ENCODE results near the gene KCNT2. TPM values are rescaled to one million over a fixed set of nuclear protein-coding genes. Genes with fewer than 3 reads are reported as not detected.

KCNT2 gene
- total and polyA plus RNA-seq, 9 of the 15 experiments (the other 6 are each of a cell fraction or from before 2014, with no cell fraction given) = 0.13 to 0.73 (median 0.28) TPM

DNA sequence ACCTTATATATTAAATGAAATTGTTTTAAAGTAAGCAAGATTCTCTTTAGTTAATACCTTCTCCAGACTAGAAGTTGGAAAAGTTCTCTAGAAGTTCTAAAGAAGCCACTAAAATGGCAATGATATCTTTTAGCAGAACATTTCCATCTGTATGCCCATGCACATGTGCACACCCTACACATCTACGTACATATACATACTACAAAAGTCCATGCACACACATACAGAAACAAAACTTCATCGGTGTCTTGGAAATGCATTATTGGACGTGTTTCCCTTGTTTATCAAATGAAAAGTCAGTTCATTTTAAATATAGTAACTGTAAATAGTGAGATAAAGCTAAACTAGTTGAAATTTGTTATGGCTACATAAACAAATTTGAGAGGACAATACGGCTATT lies 114.4 kb downstream of the KCNT2 start (continued):
- TF ChIP-seq, protein P1, sequence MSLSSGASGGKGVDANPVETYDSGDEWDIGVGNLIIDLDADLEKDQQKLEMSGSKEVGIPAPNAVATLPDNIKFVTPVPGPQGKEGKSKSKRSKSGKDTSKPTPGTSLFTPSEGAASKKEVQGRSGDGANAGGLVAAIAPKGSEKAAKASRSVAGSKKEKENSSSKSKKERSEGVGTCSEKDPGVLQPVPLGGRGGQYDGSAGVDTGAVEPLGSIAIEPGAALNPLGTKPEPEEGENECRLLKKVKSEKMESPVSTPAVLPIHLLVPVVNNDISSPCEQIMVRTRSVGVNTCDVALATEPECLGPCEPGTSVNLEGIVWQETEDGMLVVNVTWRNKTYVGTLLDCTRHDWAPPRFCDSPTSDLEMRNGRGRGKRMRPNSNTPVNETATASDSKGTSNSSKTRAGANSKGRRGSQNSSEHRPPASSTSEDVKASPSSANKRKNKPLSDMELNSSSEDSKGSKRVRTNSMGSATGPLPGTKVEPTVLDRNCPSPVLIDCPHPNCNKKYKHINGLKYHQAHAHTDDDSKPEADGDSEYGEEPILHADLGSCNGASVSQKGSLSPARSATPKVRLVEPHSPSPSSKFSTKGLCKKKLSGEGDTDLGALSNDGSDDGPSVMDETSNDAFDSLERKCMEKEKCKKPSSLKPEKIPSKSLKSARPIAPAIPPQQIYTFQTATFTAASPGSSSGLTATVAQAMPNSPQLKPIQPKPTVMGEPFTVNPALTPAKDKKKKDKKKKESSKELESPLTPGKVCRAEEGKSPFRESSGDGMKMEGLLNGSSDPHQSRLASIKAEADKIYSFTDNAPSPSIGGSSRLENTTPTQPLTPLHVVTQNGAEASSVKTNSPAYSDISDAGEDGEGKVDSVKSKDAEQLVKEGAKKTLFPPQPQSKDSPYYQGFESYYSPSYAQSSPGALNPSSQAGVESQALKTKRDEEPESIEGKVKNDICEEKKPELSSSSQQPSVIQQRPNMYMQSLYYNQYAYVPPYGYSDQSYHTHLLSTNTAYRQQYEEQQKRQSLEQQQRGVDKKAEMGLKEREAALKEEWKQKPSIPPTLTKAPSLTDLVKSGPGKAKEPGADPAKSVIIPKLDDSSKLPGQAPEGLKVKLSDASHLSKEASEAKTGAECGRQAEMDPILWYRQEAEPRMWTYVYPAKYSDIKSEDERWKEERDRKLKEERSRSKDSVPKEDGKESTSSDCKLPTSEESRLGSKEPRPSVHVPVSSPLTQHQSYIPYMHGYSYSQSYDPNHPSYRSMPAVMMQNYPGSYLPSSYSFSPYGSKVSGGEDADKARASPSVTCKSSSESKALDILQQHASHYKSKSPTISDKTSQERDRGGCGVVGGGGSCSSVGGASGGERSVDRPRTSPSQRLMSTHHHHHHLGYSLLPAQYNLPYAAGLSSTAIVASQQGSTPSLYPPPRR (CRISPR knock-in tag; IDR thresholded peaks at IDR 0.05; ENCODE audit: borderline replicate concordance) = no peak
- no peak for TF ChIP-seq RBM14 (IDR thresholded peaks at IDR 0.05; ENCODE audit: borderline replicate concordance, insufficient read depth, low read depth, low read length)
- TF ChIP-seq, protein P2, sequence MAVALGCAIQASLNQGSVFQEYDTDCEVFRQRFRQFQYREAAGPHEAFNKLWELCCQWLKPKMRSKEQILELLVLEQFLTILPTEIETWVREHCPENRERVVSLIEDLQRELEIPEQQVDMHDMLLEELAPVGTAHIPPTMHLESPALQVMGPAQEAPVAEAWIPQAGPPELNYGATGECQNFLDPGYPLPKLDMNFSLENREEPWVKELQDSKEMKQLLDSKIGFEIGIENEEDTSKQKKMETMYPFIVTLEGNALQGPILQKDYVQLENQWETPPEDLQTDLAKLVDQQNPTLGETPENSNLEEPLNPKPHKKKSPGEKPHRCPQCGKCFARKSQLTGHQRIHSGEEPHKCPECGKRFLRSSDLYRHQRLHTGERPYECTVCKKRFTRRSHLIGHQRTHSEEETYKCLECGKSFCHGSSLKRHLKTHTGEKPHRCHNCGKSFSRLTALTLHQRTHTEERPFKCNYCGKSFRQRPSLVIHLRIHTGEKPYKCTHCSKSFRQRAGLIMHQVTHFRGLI (CRISPR knock-in tag; IDR thresholded peaks at IDR 0.05) = no peak

DNA sequence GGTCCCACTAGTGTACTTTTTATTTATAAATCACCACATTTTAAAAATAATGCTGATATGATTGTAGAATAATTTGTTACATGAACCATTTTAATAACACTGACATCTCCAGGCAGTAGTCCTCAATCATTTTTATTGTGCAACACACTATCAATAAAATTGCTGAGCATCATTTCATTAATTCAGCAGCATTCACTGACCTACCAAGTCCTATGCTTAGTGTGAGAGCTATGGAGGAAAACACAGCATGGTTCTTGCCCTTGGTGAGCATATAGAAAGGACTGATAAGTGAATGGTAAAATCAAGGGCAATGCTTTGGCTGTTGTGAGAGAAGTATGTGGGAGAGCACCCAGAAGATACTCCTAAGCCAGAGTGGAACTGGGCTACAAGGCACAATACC lies 119.7 kb downstream of the KCNT2 start:
- no peaks in the 10 kb centered on the region for H4K20me1 ChIP-seq (replicated peaks; ENCODE audit: control insufficient read depth, insufficient read depth, low read length)
- ATAC-seq (peak; percentile 57), DNase-seq (ENCODE audit: extremely low read depth in 1 of 4, low spot score in 3 of 4) (no peak), FAIRE-seq (no peak)
- no peaks in the 10 kb centered on the region for H3K9me1 ChIP-seq (ENCODE audit: control insufficient read depth, insufficient read depth, low read length)
- BruUV-seq (replicated peaks) = no TSS peak
- TF ChIP-seq CEBPB (tag; IDR thresholded peaks at IDR 0.05) = 0 out of 2 replicates have a peak, but pooled peaks have one; percentile 32
- TF ChIP-seq, protein P3, sequence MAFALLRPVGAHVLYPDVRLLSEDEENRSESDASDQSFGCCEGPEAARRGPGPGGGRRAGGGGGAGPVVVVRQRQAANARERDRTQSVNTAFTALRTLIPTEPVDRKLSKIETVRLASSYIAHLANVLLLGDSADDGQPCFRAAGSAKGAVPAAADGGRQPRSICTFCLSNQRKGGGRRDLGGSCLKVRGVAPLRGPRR (CRISPR knock-in tag; IDR thresholded peaks at IDR 0.05) = no peak
- no peaks in the 10 kb centered on the region for H3K79me2 ChIP-seq (ENCODE audit: control insufficient read depth, insufficient read depth, low read length)
- CTCF ChIA-PET (ENCODE audit: low intra/inter-chr PET ratio) = no interaction called here
- no peak overlapping the region for H3K4me2 ChIP-seq (ENCODE audit: insufficient read depth, low read length)
- no peak overlapping the region for H3K9ac ChIP-seq (ENCODE audit: insufficient read depth in 1 of 2, low read depth in 2 of 2, low read length in 2 of 2)
- no peaks in the 10 kb centered on the region for H3K36me3 ChIP-seq (ENCODE audit: control insufficient read depth, insufficient read depth, low read length)
- intact Hi-C loops (cut with micrococcal nuclease) = no loop called here
- no peak overlapping the region for H3K27ac ChIP-seq (ENCODE audit: extremely low read depth, low read depth, low read length)
- H2AFZ ChIP-seq (ENCODE audit: low read depth, low read length) = no peak overlapping the region; the same call in 1 of the 2 replicates
- in situ Hi-C loops (cut with MboI) = no loop called here
- POLR2A ChIA-PET = no interaction called here
- no peaks in the 10 kb centered on the region for H3K4me1 ChIP-seq (replicated peaks in 1 of 2; ENCODE audit: control insufficient read depth in 2 of 2, insufficient read depth in 2 of 2, low read length in 2 of 2)
- H3K9me3 ChIP-seq (replicated peaks; ENCODE audit: control insufficient read depth, insufficient read depth, low read depth, low read length) = no peaks in the 10 kb centered on the region
- H3K27me3 ChIP-seq (ENCODE audit: control insufficient read depth in 2 of 2, insufficient read depth in 2 of 2, low read length in 2 of 2) = no peaks in the 10 kb centered on the region
- H3K4me3 ChIP-seq = no peak overlapping the region
